HepG2 (cell line): Measurements from ENCODE around the gene DTYMK. TPM values are rescaled to one million over a fixed set of nuclear protein-coding genes. Genes with fewer than 3 reads are reported as not detected.

Source experiments
- FOXK2 ChIP-seq: fragments of 450-650 bp; IDR thresholded peaks from 2 replicates; pipeline ENCODE4 v1.6.1; 2016
- IKZF4 ChIP-seq: sonication (generic); formaldehyde crosslinking; IDR thresholded peaks from 2 replicates; pipeline ENCODE4 v1.5.1; 2020; ENCODE audit warnings: borderline replicate concordance, mild to moderate bottlenecking, low read depth, missing genetic modification reagents; ENCODE audit errors: not compliant biosample characterization
- MAX ChIP-seq: IDR thresholded peaks from 2 replicates; pipeline ENCODE4 v1.6.1; 2012; ENCODE audit warnings: inconsistent platforms
- MEIS1 ChIP-seq: sonication (generic); formaldehyde crosslinking; IDR thresholded peaks from 2 replicates; pipeline ENCODE4 v1.9.0; 2021; ENCODE audit warnings: mild to moderate bottlenecking, missing genetic modification reagents, moderate library complexity, borderline replicate concordance
- POLR2AphosphoS2 ChIP-seq: IDR thresholded peaks from 2 replicates; pipeline ENCODE4 v1.6.1; 2011; ENCODE audit warnings: low read depth, low read length, improper control_type of control experiment
- ZBED4 ChIP-seq: sonication (generic); formaldehyde crosslinking; IDR thresholded peaks from 2 replicates; pipeline ENCODE4 v1.4.0; 2020; ENCODE audit warnings: missing genetic modification reagents, borderline replicate concordance
- ZNF407 ChIP-seq: sonication (generic); formaldehyde crosslinking; IDR thresholded peaks from one replicate; pipeline ENCODE4 v1.5.1; 2020; ENCODE audit warnings: mild to moderate bottlenecking, missing genetic modification reagents; ENCODE audit errors: not compliant biosample characterization
- ZNF883 ChIP-seq: sonication (generic); formaldehyde crosslinking; IDR thresholded peaks from 2 replicates; pipeline ENCODE4 v1.5.1; 2020; ENCODE audit warnings: mild to moderate bottlenecking, missing genetic modification reagents; ENCODE audit errors: not compliant biosample characterization
- polyA plus RNA-seq, 8 experiments: library from polyadenylated mRNA; depleted of rRNA in 3 of 8; stranded (reverse) in 7 of 8; unstranded in 1 of 8; fragments of >200 nt; fragmentation: Illumina TruSeq in 4 of 8; extraction: Trizol in 4 of 8; gene quantifications; 2 replicates each; pipeline versions ENCODE4 v1.2.1 to v1.2.3, GENCODE V29; 2011 to 2016; ENCODE audit warnings: low read depth in 4 of 8, missing spikeins in 1 of 8, mixed read lengths in 1 of 8; ENCODE audit not compliant: insufficient read depth in 1 of 8
- total RNA-seq, 5 experiments: library from RNA; depleted of rRNA; stranded (reverse); fragments of >200 nt; fragmentation: Illumina TruSeq; extraction: Trizol; gene quantifications; 2 replicates each; pipeline ENCODE4 v1.2.3, GENCODE V29; 2016; ENCODE audit warnings: low read depth in 1 of 5
- TF ChIP-seq, protein P1 (sequence below): sonication (generic); formaldehyde crosslinking; IDR thresholded peaks from 2 replicates; pipeline ENCODE4 v1.5.1; 2020; ENCODE audit warnings: mild to moderate bottlenecking, missing genetic modification reagents, moderate library complexity

Gene DTYMK
- total and polyA plus RNA-seq, 2 of the 13 experiments (the other 11 are each of a cell fraction or from before 2014, with no cell fraction given): 57.5 to 134 TPM

DNA sequence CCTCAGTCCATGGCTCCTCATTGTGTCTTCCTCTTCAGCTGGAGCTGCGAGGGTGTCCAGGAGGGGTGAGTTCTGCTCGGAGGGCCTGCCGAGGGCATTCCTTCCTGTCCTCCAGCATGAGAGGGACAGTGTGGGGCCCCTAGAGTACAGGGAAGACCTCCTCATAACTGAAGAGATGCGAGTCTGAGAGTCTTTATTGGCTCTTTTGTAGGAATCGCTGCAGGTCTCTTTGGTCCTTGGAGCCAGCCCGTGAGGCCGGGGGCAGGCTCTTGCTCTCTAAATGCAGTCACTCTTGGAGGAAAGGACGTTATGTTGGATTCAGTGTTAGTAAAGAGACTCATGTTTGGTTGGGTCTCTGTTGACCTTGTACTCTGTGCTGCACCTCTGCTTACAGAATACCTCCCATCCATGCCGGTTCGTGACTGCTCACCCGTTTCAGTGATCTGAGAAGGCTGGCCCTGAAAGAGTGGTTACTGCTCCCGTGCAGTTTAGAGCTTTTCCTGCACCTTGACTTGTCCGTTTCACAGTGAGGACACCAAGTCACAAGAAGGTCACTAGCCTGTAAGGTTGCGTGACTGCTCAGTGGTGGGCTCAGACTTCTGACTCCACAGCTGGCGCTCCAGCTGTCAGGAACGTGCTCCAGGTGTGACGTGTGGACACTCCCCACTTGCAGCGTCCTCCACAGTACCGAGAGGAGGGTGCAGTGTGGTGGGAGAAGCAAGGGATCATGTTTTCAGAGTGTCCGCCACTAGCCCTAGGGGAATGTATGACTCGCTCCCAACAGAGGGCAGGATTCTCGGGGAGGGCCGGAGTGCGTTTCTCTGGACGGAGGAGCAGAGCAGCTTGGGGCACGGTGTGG, 41.3 kb downstream of the DTYMK start (continued):
- TF ChIP-seq, protein P1, sequence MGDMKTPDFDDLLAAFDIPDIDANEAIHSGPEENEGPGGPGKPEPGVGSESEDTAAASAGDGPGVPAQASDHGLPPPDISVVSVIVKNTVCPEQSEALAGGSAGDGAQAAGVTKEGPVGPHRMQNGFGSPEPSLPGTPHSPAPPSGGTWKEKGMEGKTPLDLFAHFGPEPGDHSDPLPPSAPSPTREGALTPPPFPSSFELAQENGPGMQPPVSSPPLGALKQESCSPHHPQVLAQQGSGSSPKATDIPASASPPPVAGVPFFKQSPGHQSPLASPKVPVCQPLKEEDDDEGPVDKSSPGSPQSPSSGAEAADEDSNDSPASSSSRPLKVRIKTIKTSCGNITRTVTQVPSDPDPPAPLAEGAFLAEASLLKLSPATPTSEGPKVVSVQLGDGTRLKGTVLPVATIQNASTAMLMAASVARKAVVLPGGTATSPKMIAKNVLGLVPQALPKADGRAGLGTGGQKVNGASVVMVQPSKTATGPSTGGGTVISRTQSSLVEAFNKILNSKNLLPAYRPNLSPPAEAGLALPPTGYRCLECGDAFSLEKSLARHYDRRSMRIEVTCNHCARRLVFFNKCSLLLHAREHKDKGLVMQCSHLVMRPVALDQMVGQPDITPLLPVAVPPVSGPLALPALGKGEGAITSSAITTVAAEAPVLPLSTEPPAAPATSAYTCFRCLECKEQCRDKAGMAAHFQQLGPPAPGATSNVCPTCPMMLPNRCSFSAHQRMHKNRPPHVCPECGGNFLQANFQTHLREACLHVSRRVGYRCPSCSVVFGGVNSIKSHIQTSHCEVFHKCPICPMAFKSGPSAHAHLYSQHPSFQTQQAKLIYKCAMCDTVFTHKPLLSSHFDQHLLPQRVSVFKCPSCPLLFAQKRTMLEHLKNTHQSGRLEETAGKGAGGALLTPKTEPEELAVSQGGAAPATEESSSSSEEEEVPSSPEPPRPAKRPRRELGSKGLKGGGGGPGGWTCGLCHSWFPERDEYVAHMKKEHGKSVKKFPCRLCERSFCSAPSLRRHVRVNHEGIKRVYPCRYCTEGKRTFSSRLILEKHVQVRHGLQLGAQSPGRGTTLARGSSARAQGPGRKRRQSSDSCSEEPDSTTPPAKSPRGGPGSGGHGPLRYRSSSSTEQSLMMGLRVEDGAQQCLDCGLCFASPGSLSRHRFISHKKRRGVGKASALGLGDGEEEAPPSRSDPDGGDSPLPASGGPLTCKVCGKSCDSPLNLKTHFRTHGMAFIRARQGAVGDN: peak; percentile 98
- TF ChIP-seq ZNF407: peak; percentile 77
- no peak for TF ChIP-seq POLR2AphosphoS2
- TF ChIP-seq FOXK2: peak; percentile 4; the same call in 1 of the 2 replicates
- TF ChIP-seq ZBED4: peak; percentile 59; the same call in 1 of the 2 replicates
- TF ChIP-seq MEIS1 (CRISPR knock-in tag): peak; percentile 67; the same call in 1 of the 2 replicates
- TF ChIP-seq ZNF883 (CRISPR knock-in tag): peak; percentile 79
- peak; percentile 54 for TF ChIP-seq IKZF4 (CRISPR knock-in tag)
- TF ChIP-seq MAX: peak; percentile 81
